GM18868 (cell line): ENCODE results near the gene CYP1B1.

Source experiments
- ATAC-seq: cut with Tn5 transposase; IDR thresholded peaks from one replicate; pipeline ENCODE4 v1.9.1; 2021; ENCODE audit warnings: mild to moderate bottlenecking, moderate library complexity; ENCODE audit not compliant: unreplicated experiment

CYP1B1 gene

DNA sequence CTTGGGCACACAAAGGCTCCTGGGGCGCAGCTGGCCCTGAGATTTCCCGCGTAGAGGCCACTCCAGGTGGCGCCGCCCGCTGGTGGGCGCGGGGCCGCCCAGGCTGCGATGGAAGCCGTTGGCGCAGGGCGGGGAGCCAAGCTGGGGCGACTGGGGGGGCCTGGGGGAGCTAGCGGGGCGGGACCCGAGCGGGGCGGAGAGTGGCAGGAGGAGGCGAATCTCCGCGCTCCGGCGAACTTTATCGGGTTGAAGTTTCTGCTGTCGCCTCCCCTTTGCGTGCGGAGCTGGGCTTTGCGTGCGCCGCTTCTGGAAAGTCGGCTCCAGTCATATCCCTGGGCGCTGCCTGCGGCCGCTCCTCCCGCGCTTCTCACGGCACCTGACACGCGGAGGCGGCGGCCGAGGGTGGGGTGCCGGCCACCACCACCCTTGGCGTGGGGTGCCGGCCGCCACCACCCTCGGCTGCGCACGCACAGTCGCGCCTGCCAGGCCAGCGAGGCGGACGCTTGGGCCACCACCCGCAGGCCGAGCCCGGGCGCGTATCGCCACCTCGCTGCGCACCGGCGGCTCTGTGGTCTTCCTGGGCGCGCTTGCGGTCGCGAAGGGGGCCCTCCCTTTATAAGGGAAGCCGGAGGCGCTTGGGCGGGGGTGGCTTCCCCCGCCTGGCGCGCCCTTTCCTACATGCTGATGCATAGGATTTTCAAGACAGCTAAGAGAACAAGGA lies 919 bp upstream of the CYP1B1 start:
- ATAC-seq: peak; percentile 63

- peak; percentile 51 for ATAC-seq
Measured at GRCh38 chr2:38076152-38076709, 280 bp upstream of the CYP1B1 start.

DNA sequence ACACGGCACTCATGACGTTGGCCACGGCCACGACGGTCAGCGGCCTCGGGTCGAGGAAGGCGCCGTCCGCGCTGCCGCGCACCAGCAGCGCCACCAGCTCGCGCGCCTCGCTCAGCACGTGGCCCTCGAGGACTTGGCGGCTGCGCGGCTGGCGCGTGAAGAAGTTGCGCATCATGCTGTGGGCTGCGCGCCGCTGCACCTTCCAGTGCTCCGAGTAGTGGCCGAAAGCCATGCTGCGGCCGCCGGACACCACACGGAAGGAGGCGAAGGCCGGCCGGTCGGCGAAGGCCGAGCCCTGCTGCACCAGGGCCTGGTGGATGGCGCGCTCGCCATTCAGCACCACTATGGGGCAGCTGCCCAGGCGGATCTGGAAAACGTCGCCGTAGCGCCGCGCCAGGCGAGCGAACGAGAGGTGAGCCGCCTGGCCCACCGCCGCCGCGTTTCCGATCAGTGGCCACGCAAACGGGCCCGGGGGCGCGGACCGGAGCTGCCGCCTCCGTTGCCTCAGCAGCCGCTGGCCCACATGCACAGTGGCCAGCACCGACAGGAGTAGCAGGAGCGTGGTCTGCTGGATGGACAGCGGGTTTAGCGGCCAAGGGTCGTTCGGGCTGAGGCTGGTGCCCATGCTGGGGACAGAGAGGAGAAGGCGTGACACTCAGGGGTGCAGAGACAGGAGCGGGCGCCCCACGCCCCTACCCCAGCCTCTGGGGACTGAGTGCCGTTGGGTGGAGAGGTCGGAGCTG lies 1.0 kb downstream of the CYP1B1 start:
- no peak for ATAC-seq

DNA sequence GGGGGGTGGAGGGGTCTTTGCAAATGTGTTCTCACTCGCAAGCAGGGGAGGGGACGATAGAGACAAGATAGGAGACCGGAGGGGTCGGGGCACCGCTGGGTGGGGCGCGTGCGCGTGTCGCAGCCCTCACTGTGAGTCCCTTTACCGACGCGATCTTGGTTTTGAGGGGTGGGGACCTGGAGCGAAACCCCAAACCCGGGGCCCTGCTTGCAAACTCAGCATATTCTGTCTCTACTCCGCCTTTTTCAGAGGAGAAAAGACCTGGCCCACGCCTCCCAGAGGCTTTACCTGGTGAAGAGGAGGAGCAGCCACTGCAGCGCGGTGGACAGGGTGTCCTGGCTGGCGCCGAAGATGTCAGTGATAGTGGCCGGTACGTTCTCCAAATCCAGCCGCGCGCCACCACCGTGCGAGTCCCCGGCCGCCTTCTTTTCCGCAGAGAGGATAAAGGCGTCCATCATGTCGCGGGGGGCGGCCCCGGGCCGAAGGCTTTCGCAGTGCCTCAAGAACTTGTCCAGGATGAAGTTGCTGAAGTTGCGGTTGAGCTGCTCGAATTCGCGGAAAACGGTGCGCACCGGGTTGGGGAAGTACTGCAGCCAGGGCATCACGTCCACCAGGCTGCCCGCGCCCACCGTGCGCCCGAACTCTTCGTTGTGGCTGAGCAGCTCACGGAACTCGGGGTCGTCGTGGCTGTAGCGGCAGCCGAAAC lies 1.7 kb downstream of the CYP1B1 start:
- no peak for ATAC-seq

DNA sequence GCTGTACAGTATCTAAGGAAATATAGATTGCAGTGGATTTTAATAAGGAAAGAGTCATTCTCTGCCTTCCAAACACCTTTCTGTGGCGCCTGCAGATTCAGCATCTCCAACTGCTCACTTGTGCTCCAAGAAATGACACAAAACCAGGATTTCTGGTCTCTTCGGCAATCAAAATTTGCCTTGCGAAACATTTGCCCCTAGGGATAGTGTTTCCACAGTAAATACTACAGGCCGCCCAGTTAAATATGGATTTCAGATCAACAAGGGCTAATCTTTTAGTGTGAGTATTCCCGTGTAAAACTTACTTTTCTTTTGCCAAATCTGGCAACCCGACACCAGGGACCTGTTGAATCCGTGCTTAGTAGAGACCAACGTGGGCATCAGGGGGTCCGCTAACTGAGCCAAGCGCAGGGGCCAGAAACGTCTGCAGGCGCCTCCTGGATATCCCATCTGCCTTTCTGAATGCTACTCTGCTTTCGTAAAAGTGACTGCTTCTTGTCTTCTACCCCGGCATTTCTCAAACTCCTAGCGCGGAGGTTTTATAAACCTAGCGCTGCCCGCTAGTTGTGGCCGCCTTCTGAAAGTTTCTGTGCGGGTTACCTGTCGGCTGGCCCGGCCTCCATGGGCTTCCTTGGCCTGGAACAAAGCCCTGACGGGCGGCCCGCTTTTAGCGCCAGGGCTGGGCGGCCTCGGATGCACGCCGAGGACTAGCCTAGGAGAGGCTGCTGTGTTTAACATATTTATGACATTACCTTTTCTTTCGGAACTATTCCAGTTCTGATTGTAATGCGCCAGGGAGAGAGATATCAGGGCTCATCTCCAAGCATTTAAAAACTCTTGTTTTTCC lies 2.5 kb downstream of the CYP1B1 start:
- no peak for ATAC-seq

DNA sequence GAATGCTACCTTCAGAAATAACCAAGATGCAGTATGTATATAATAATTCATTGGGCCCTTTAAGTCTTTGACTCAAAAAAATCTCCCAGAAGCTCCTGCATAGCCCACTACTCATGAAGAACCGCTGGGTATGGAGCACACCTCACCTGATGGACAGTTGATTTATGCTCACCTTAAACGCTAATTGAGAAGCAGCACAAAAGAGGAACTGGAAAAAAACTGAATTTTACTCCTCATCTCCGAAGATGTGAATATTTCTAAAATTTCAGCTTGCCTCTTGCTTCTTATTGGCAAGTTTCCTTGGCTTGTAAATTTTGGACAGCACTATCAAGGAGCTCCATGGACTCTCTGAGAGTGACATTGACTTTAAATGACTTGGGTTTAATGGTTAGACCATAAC lies 5.5 kb downstream of the CYP1B1 start:
- ATAC-seq: no peak

- no peak for ATAC-seq
Measured at GRCh38 chr2:38068234-38068633, 7.7 kb downstream of the CYP1B1 start.

DNA sequence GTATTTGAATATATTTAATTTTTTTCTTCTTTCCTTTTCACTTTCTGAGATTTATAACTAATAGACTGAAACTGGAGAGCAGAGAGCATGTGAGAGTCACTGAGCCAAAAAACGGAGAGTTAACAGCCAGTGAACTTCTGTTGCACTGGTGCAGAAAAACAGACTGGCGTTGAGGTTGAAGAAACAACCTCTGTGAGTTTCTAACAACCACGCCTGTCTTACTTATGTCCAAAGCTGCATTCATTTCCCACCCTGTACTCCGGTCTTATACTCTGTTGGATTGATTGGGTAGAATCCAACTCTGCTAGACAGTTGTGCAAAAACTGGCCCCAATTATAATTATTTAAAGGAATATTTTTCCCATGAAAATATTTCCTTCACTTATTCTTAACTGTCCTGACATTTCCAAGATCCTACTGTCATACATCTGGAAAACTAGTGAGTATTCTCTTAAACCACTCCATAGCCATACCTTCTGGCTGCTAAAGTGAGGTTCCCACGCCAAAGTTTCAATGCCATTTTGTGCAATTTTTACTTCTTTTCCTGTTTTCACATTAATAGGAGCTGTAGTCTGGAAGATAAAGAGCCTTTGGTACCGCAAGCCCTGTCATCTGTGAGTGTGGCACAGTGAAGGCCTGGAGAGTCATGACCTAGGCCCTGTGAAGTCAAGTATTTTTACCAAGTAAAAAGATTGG lies 9.4 kb downstream of the CYP1B1 start:
- ATAC-seq: no peak

DNA sequence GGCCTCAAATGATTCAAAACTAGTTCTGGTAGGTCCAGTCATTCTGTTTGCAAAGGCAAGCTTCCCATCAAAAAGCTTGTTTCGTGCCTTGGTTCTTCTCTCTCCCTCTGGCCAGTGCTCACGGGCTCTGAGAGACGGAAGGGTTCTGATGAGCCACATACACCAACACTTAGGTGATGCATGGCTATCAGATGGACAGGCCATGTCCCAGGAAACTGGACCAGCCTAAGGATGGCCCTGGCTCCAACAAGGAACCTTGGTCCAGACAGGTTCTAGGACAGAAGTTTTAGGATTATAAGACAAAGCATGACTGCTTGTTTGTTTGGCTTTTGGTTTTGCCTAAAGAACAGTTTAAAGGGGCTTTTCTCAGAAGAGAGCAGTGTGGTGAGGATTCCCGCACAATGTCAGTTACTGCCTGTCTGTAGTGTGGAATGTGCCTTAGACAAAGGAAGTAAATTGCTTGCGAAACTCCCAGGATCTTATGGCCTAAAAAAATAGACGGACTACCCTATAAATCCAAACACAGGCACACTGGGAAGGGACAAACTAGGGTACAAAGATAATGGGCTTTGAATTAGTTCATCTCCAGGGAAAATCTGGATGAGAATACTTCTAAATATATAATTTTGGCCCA lies 10.3 kb downstream of the CYP1B1 start:
- no peak for ATAC-seq

- ATAC-seq: no peak
Measured at GRCh38 chr2:38064801-38065501, 11.0 kb downstream of the CYP1B1 start.

- ATAC-seq: no peak
Measured at GRCh38 chr2:38060236-38061018, 15.5 kb downstream of the CYP1B1 start.

GRCh38 chr2:38057651-38058410 lies 18.1 kb downstream of the CYP1B1 start:
- no peak for ATAC-seq

DNA sequence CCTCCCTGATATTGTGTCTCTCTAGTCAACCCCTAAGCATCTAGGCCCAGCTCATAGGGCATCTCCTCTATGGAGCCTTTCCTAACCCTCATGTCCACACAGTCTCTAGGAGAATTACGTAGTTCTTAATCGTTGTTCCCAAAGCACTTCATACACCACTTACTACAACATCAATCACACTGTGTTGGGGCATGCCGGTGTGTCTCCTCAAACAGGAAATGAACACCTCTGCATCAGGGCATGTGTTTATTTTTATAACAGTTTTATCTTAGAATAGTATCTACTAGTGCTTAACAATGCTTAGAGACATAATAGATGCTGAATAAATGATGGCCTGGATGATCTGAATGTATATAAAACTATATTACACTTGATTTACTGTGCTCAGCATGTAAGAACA lies 19.7 kb downstream of the CYP1B1 start:
- no peak for ATAC-seq

- ATAC-seq: no peak
Measured at GRCh38 chr2:38045811-38046210, 30.1 kb downstream of the CYP1B1 start.

GRCh38 chr2:38039121-38039910 lies 36.6 kb downstream of the CYP1B1 start:
- ATAC-seq: no peak

DNA sequence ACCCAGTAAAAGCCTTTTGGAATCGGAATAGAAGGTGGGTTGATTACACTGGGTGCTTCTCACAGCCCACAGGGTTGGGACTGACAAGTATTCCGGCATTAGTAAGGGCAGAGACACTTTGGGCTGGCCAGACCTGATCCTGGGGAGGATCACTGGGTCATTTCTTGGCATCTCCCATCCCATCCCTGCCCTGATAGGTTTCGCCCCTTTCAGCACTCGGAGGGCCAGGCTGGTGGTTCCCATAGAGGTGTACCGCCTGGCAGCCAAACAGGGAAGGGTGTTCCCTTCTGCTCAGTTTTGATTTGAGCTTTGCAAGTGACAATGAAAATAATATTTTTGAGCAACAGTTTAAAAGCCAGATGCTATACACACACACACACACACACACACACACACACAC lies 37.3 kb downstream of the CYP1B1 start:
- ATAC-seq: peak; percentile 4
